ENCODE results near the gene PTPRM. TPM values are rescaled to one million over a fixed set of nuclear protein-coding genes. Genes with fewer than 3 reads are reported as not detected.

The PTPRM gene
- polyA plus RNA-seq, 2 of the 4 experiments (the other 2 are of a cell fraction), result 44.5 to 199 TPM

- no peak overlapping the region for H3K27ac ChIP-seq
- DNase-seq (ENCODE audit: low read depth in 1 of 2, low spot score in 1 of 2) (no peak), ATAC-seq (no peak), FAIRE-seq (no peak)
- H3K4me1 ChIP-seq, result no peaks in the 10 kb centered on the region; the same call in 2 of the 3 replicates
- no peak overlapping the region for H3K4me2 ChIP-seq
- H3K4me3 ChIP-seq, result no peak overlapping the region
- TF ChIP-seq SREBF2 (IDR thresholded peaks at IDR 0.05) (no peak), MYC (IDR thresholded peaks at IDR 0.05; ENCODE audit: borderline replicate concordance, low read length) (no peak), HOXB5 (CRISPR knock-in tag; IDR thresholded peaks at IDR 0.05) (no peak), CBX8 (IDR thresholded peaks at IDR 0.05) (no peak), HOXA7 (CRISPR knock-in tag; IDR thresholded peaks at IDR 0.05) (no peak), TFCP2L1 (CRISPR knock-in tag; IDR thresholded peaks at IDR 0.05) (no peak), JUNB (IDR thresholded peaks at IDR 0.05) (no peak), FOSL2 (IDR thresholded peaks at IDR 0.05) (no peak), FOSL2 (CRISPR knock-in tag; IDR thresholded peaks at IDR 0.05) (no peak)
- 95% methylated on average over 5 of the region's 5 CpGs for WGBS (ENCODE audit: missing lambda C conversion rate)
- no peaks in the 10 kb centered on the region for H3K9me3 ChIP-seq
- ChIA-PET POLR2A (no interaction called here), CTCF (interaction anchor here (1.2 kb wide), 1 partner anchor 12 kb away, joined by 3 read pairs; no protein-coding TSS in a partner anchor)
These were observed 795.7 kb downstream of the PTPRM start for GRCh38 chr18:8362863-8363262.

- FAIRE-seq (no peak), ATAC-seq (no peak), DNase-seq (ENCODE audit: low read depth in 1 of 2, low spot score in 1 of 2) (no peak)
- 80% methylated on average over 2 of the region's 2 CpGs for WGBS (ENCODE audit: missing lambda C conversion rate)
- H3K4me2 ChIP-seq, result no peak overlapping the region
- H3K9me3 ChIP-seq, result no peaks in the 10 kb centered on the region
- CTCF ChIA-PET, result interaction anchor here (1.2 kb wide), 1 partner anchor 10 kb away, joined by 3 read pairs; no protein-coding TSS in a partner anchor
- H3K4me1 ChIP-seq, result peaks cover 9% of the 10 kb centered on the region
- TF ChIP-seq KDM1A (IDR thresholded peaks at IDR 0.05; ENCODE audit: low read depth), result no peak
- no peak for TF ChIP-seq NPAS2 (CRISPR knock-in tag; IDR thresholded peaks at IDR 0.05; ENCODE audit: borderline replicate concordance)
- TF ChIP-seq NFE2L2 (conservative IDR thresholded peaks at IDR 0.05; ENCODE audit: low read length), result no peak
- no peak for TF ChIP-seq MAZ (IDR thresholded peaks at IDR 0.05; ENCODE audit: borderline replicate concordance, low read depth, low read length)
- no peak for TF ChIP-seq REST (IDR thresholded peaks at IDR 0.05)
- no peak for TF ChIP-seq ELK1 (IDR thresholded peaks at IDR 0.05; ENCODE audit: low read depth, low read length)
- no peak for TF ChIP-seq EP300 (IDR thresholded peaks at IDR 0.05)
- TF ChIP-seq RCOR1 (IDR thresholded peaks at IDR 0.05; ENCODE audit: low read depth, low read length), result no peak
- no peak for TF ChIP-seq CTCF (IDR thresholded peaks at IDR 0.05)
- no peak for TF ChIP-seq ATOH8 (CRISPR knock-in tag; IDR thresholded peaks at IDR 0.05; ENCODE audit: low read depth)
- TF ChIP-seq SREBF2 (IDR thresholded peaks at IDR 0.05), result no peak
- no peak for TF ChIP-seq HEYL (CRISPR knock-in tag; IDR thresholded peaks at IDR 0.05)
- no peak for TF ChIP-seq BHLHE40 (IDR thresholded peaks at IDR 0.05; ENCODE audit: low read depth, low read length)
- no peak for TF ChIP-seq CHD2 (IDR thresholded peaks at IDR 0.05; ENCODE audit: low read length, partially characterized antibody)
- no peak for TF ChIP-seq EHMT2 (IDR thresholded peaks at IDR 0.05; ENCODE audit: low read depth)
- no peak for TF ChIP-seq MYC (IDR thresholded peaks at IDR 0.05; ENCODE audit: borderline replicate concordance, low read length)
- no peak for TF ChIP-seq MAX (IDR thresholded peaks at IDR 0.05)
- no peak for TF ChIP-seq HOXA7 (CRISPR knock-in tag; IDR thresholded peaks at IDR 0.05)
- no peak for TF ChIP-seq RAD21 (conservative IDR thresholded peaks at IDR 0.05 in 1 of 2, IDR thresholded peaks at IDR 0.05 in 1 of 2)
- TF ChIP-seq HDAC2 (IDR thresholded peaks at IDR 0.05), result no peak
- H3K4me3 ChIP-seq, result no peak overlapping the region
- H3K27ac ChIP-seq, result no peak overlapping the region
- POLR2A ChIA-PET, result no interaction called here
These were observed 797.3 kb downstream of the PTPRM start for GRCh38 chr18:8364385-8364784.
